HG03457 (cell line): ENCODE results near the gene ERN1.

Experiments used
- ATAC-seq: cut with Tn5 transposase; IDR thresholded peaks from one replicate; pipeline ENCODE4 v1.9.1; 2021; ENCODE audit warnings: moderate number of reproducible peaks; ENCODE audit not compliant: unreplicated experiment

Gene ERN1

GRCh38 chr17:64063766-64064224 is 66.1 kb downstream of the ERN1 start:
- ATAC-seq = no peak

- no peak for ATAC-seq
These were observed 66.9 kb downstream of the ERN1 start for GRCh38 chr17:64063088-64063487.

DNA sequence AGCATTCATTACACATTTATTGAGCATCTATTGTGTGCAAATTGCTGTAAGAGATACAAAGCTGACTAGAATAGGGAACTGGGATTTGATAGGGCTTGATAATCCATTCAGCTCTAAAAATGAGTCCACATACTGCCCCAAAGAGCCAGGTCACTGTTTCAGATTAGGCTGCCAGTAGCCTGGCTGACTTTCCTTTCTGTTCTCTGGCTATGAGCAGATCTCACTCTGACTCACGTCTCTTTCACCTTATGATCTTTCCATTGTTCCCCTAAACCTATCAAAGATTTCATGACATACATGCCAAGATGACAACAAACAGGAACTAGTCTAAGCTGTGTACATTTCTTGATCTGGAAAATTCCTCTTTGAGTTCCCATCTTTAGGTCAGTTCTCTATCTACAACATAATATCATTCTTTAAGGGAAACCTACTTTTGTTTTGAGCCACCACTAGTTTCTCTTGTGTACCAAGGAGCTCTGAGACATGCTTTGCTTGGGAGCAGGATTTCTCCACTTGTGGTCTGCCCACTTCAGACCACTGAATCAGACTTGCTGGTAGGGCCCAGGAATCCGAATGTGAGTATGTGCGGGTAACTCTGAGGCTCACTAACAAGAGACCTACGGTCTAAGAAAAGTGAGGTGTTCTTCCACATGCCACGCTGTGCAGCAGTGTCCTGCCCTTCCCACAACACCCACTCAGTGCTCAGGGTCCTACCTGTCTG is 68.6 kb downstream of the ERN1 start:
- ATAC-seq = no peak

DNA sequence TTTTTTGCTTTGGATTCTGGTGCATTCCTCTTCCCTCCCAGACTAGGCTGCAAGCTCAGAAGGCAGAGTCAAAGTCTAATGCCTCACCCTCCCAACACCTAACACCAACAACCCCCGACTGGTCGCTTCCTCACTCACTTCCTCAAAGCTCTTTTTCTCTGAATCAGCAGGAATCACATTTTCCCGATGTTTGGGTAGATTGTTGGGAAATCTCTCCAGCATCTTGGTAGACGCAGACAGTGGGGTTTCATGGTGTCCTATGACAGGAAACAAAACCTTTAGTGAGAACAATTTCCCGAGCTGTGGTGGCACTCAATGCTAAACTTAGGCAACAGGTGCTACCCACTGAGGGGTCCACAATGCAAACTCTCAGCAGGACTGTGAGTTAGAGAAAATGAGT is 69.6 kb downstream of the ERN1 start:
- ATAC-seq = no peak

DNA sequence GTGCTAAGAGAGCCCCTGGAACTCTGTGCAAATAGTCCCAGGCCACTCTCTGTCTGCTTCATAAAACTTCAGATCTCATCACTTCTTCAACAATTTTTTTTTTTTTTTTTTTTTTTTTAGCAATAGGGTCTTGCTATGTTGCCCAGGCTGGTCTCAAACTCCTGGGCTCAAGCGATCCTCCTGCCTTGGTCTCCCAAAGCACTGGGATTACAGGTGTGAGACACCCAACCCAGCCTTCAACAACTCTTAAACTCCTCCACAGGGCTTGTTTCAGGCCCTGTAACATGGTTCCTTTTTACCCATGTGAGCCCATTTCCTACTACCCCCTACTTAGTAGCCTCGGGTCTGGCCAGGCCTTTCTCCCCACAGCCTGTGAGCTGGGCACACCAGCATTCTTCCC is 70.2 kb downstream of the ERN1 start:
- no peak for ATAC-seq

- no peak for ATAC-seq
These were observed 71.3 kb downstream of the ERN1 start for GRCh38 chr17:64058621-64059020.

- ATAC-seq = no peak
These were observed 72.2 kb downstream of the ERN1 start for GRCh38 chr17:64057701-64058263.

- ATAC-seq = peak; percentile 61
These were observed 73.5 kb downstream of the ERN1 start for GRCh38 chr17:64056269-64057005.

- ATAC-seq = no peak
These were observed 74.5 kb downstream of the ERN1 start for GRCh38 chr17:64055183-64056142.

DNA sequence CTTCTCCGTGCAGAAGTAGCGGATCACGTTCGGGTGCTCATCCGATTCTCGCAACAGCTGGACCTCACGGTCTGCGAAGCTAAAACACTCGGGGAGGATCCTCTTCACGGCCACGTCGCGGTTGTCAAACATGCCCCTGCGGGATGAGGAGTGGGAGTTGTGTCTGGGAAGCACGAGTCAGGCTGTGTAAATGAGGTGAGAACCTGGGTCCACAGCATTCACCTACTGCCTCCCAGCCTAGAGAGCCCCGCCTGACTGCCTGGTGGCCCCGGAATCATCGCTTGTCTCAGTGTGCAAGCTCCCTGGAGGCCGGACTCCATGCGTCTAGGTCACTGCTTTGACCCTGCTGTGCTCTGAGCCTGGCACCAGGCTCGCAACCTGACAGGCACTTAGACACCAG is 75.6 kb downstream of the ERN1 start:
- ATAC-seq = no peak

DNA sequence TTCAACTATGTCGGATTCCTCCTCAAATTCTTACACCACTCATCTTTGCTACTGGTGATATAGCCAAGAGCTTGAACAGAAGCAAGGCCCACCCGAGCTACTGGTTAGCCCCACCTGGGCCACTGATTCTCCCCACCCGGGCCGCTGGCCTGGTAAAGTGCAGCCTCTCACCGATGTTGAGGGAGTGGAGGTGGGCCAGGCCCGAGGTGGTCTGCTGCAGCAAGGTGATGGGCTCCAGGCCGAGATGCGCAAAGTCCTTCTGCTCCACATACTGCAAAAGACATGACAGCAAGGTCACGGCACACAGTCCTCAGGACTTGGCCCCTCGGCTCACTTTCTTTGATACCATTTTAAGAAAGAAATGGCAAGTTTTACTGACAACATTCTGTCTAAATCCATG is 76.8 kb downstream of the ERN1 start:
- no peak for ATAC-seq

DNA sequence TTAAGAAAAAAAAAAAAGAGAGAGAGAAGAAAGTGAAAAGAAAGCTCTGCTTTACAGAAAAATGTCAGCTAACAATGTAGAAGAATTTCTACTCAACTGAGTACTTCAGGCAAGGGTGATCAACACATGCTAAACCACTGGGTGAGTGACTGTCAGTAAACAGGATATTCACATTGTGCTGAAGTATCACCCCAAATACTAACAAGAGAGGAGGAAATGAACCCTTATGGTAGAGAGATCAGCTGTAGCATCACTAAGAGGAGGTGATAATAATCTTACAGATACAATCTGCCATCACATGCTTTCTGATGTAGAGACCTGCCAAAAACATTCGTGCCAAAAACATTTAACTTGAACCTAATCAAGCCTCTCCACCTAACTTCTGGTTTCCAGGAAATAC is 78.8 kb downstream of the ERN1 start:
- no peak for ATAC-seq

DNA sequence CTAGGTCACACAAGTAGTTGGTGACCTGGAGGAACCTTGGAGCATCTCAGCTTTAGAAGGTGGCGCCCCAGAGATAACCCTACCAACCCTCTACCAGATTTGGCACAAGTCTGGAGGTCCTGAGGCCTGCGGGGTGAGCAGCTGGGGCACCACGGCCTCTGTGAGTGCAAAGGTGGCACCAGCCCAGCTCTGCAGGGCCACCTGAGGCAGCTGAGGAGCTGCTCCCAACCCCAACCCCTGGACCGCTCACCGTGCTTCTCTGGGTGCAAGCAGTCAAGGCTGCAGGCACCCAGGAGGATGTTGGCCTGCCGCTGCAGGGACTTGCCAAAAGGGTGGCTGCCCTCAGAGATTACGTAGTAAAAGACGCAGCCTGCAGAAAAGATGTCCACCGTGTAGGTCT is 81.1 kb downstream of the ERN1 start:
- no peak for ATAC-seq

DNA sequence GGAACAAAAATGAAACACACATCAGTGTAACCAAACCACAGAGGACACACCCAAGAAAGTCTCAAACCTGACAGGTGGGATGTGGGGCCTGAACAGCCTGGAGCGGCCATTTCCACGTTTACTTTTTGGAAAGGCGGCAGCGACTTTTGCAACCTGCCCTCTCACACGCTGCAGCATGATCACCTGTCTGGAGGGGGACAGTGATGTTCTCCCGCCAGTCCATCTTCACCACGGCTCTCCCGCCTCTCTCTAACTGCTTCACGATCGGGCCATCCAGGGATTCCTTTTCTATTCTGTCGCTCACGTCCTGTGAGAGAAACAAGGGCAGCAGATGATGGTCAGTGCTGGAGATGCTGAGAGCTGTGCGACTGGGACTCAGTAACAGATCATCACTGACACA is 84.8 kb downstream of the ERN1 start:
- ATAC-seq = no peak

DNA sequence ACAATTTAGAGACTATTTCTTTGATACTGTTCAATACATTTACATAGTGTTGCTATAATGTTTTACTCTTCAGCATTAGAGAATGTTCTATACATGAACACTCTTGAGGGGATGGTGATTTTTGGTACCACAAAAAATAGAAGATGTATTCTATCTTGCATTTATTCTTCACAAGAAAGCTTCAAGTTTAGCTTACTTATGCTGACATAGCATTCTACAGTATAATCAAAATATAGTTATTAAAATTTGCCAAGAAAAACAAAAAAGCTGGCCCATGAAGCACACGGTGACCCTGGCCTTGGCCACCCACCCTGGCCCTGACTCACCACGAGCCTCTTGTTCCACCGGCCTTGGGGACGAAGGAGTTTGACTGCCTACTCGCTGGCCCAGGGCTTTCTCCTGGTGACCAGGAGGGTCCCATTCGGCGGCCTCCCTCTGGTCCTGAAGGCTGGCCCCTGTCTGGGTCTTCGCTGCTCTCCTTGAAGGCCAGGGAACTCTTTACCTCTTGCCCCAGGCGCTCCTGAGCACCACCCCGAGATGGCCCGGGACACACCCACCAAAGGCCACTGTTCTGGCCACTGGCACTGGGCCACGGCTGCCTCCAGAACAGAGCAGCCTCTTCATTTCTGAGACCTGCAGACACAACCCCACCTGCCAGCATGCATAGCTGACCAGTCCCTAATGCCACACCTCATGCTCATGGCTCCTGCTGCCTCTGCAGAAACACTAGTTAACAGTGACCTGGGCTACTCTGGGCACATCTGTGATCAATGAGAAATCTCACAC is 87.1 kb downstream of the ERN1 start:
- ATAC-seq = no peak

- ATAC-seq = no peak
These were observed 88.0 kb downstream of the ERN1 start for GRCh38 chr17:64041912-64042311.

GRCh38 chr17:64040206-64040605 is 89.7 kb downstream of the ERN1 start:
- ATAC-seq = no peak

DNA sequence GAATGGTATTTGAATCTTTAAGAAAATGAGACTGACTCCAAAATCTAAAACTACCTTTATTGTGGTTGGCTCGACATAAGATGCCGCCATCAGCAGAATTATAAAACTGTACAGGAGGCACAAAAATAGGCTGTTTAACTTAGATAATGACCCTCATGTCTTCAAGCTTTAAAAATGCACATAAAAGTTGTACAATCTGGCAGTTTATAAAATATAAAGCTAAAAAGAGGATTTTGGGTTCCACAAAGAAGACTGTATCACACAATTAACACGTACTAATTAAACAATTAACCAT is 90.9 kb downstream of the ERN1 start:
- no peak for ATAC-seq

GRCh38 chr17:64038331-64039105 is 91.4 kb downstream of the ERN1 start:
- no peak for ATAC-seq

DNA sequence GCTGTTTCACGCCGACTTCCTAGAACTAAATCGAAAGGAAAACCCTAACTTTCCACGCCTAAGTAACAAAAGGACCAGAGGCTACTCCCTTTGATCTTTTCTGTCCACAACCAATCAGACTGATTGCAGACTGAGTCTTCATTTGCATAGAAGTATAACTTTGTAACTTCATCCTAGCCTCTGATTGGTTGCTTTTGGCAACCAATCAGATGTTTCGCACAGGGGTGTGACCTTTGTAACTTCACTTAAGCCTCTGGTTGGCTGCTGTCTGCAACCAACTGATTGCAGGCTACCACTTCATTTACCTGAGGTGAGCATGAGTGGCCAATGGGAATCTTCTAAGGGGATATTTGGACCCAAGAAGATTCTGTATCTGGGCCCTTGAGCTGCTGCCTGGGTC is 92.1 kb downstream of the ERN1 start:
- ATAC-seq = no peak
